ENCODE measurements around the gene ASPSCR1. TPM values are rescaled to one million over a fixed set of nuclear protein-coding genes. Genes with fewer than 3 reads are reported as not detected.

The ASPSCR1 gene
- total RNA-seq, 1 donor from 2014 or later, result 50.0 TPM

DNA sequence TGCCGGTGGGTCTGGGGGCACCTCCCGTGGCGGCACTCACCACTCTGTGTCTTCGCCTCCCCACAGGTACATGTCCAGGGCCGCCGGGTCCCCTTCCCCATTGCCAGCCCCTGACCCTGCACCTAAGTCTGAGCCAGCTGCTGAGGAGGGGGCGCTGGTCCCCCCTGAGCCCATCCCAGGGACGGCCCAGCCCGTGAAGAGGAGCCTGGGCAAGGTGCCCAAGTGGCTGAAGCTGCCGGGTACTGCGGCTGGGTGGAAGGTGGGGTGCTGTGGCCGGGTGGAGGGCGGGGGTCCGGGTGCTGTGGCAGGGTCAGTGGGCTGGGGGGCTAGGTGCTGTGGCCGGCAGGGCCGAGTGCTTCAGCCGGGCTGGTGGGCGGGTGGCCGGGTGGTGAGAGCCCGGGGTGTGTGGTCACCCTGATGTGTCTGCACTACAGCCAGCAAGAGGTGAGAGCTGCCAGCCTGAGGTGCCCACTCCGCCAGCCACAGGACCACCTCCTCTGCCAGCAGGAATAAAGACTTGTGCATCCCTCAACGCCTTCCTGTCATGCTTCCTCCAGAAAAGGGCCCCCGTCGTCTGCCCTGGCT, 39.5 kb downstream of the ASPSCR1 start:
- no peak overlapping the region for H3K27ac Mint-ChIP-seq
- intact Hi-C loops (cut with micrococcal nuclease), result no loop called here
- TF ChIP-seq, protein P1, sequence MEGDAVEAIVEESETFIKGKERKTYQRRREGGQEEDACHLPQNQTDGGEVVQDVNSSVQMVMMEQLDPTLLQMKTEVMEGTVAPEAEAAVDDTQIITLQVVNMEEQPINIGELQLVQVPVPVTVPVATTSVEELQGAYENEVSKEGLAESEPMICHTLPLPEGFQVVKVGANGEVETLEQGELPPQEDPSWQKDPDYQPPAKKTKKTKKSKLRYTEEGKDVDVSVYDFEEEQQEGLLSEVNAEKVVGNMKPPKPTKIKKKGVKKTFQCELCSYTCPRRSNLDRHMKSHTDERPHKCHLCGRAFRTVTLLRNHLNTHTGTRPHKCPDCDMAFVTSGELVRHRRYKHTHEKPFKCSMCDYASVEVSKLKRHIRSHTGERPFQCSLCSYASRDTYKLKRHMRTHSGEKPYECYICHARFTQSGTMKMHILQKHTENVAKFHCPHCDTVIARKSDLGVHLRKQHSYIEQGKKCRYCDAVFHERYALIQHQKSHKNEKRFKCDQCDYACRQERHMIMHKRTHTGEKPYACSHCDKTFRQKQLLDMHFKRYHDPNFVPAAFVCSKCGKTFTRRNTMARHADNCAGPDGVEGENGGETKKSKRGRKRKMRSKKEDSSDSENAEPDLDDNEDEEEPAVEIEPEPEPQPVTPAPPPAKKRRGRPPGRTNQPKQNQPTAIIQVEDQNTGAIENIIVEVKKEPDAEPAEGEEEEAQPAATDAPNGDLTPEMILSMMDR (IDR thresholded peaks at IDR 0.05), result no peak
- peaks cover 4% of the 10 kb centered on the region for H3K36me3 Mint-ChIP-seq (ENCODE audit: low read depth)
- DNase-seq (no peak), ATAC-seq (ENCODE audit: low read depth) (no peak)
- ChIA-PET POLR2A (no interaction called here), CTCF (interaction anchor here (1.8 kb wide), 1 partner anchor 57 kb away, joined by 7 read pairs; no protein-coding TSS in a partner anchor)
- H3K4me3 Mint-ChIP-seq, result no peak overlapping the region
- no peaks in the 10 kb centered on the region for H3K27me3 Mint-ChIP-seq
- H3K4me1 Mint-ChIP-seq, result peaks cover 12% of the 10 kb centered on the region
- no peaks in the 10 kb centered on the region for H3K9me3 Mint-ChIP-seq

DNA sequence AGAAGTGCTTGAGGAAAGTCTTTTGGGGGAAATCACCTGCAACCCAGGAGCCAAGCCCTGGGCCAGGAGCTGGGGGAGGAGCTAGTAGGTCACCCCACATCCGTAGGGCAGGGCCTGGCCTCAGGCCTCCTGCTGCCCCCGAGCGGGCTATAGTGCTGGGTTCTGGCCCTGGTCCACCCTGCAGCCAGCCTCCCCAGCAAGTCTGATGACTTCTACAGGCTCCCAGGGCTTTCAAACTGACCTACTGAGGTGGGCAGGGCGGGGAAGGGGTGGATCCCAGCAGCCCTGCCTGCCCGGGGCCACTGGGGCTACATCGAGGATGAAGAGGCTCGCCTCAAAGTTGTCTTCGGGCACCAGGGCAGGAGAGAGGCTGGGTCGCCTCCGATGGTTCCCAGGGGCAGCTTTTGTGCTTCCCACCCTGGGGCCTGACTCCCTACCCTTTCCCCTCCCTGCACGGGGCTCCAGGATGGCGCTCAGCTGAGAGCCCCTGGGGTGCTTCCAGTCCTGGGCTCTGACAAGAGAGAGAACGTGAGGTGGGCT, 40.3 kb downstream of the ASPSCR1 start:
- POLR2A ChIA-PET, result no interaction called here
- CTCF ChIA-PET, result interaction anchor here (1.8 kb wide), 1 partner anchor 58 kb away, joined by 7 read pairs; no protein-coding TSS in a partner anchor
- H3K4me3 Mint-ChIP-seq, result no peak overlapping the region
- H3K4me1 Mint-ChIP-seq, result peaks cover 13% of the 10 kb centered on the region
- TF ChIP-seq, protein P1 (IDR thresholded peaks at IDR 0.05), result no peak
- no peak for ATAC-seq (ENCODE audit: low read depth)
- no peaks in the 10 kb centered on the region for H3K9me3 Mint-ChIP-seq
- H3K36me3 Mint-ChIP-seq (ENCODE audit: low read depth), result peaks cover 4% of the 10 kb centered on the region
- no peaks in the 10 kb centered on the region for H3K27me3 Mint-ChIP-seq
- H3K27ac Mint-ChIP-seq, result no peak overlapping the region
- intact Hi-C loops (cut with micrococcal nuclease), result no loop called here
- DNase-seq, result no peak

DNA sequence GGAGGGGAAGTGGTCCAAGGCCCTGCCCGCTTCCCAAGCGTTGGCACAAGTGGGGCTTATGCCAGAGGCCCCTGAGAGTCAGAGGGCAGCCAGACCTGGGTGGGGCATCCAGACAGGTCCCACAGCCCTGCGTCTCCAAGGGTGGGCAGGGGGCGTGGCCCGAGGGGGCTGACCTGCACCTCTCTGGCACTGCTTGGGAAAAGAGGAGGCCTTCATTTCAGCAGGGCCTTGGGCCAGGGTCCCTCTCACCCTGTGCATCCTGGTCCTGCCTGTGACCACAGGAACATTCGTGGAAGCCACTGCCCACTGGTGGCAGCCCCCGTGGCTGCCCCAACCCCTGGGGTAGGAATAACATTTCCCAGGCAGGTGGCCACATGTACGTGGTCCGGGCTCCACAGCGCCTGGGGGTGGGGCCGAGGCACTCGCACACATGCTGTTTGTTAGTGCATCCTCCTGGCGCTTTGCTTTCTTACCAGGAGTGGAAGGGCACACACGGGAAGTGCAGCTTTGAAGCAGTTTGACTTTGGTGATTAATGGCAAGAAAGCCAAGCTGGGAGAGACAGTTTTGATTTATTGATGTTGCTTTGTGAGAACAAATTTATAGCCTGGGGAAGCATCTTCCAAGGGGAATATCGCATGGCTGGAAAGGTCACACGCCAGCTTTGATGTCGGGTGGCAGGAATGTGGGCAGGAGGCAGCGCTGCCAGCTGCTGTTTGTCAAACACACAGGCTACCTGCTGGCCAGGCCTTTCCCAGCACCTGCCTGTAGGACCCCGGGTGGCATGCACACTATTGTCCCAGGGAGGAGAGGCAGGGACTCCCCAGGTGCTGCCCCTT, 40.9 kb downstream of the ASPSCR1 start:
- Mint-ChIP-seq H3K4me3 (no peak overlapping the region), H3K9me3 (no peaks in the 10 kb centered on the region), H3K27ac (no peak overlapping the region), H3K36me3 (ENCODE audit: low read depth) (peaks cover 4% of the 10 kb centered on the region), H3K4me1 (peaks cover 15% of the 10 kb centered on the region), H3K27me3 (no peaks in the 10 kb centered on the region)
- DNase-seq (no peak), ATAC-seq (ENCODE audit: low read depth) (no peak)
- intact Hi-C loops (cut with micrococcal nuclease), result no loop called here
- ChIA-PET CTCF (interaction anchor here (1.8 kb wide), 1 partner anchor 59 kb away, joined by 7 read pairs; no protein-coding TSS in a partner anchor), POLR2A (no interaction called here)
- TF ChIP-seq, protein P1 (IDR thresholded peaks at IDR 0.05), result no peak

DNA sequence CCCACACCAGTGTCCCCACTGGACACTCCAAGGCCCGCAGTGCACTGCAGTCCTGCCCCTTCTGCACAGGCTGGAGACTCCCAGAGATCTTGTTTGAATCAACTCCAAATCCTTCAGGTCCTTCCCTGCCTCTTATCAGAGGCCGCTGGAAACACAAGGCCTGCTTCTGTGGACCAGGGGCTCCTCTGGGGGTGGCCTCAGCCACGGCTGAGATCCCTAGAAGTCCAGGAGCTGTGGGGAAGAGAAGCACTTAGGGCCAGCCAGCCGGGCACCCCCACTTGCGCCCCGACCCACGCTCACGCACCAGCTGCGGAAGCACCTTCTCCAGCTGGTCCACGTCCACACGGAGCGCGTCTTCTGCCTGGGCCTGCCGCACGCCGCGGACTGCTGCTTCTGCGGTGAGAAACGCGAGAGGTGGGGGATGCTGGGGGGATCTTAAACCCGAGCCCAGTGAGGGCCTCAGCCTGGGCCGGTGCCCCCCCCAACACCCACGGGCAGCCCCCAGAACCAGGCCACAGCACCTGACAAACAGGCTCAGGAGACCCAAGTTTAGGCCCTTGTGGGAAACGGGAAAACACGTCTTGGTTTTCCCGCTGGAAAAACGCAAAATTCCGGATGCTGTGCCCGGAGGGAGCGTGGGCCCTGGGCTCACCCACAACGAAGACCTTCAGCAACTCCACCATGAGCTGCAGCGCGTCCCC, 41.7 kb downstream of the ASPSCR1 start:
- intact Hi-C loops (cut with micrococcal nuclease), result no loop called here
- CTCF ChIA-PET, result interaction anchor here (1.0 to 5.9 kb wide), 4 partner anchors 10 to 183 kb away, joined by 3 to 59 read pairs (median 3); no protein-coding TSS in a partner anchor
- ATAC-seq (ENCODE audit: low read depth) (no peak), DNase-seq (no peak)
- TF ChIP-seq, protein P1 (IDR thresholded peaks at IDR 0.05), result no peak
- Mint-ChIP-seq H3K27me3 (no peaks in the 10 kb centered on the region), H3K27ac (no peak overlapping the region), H3K9me3 (no peaks in the 10 kb centered on the region), H3K4me3 (no peak overlapping the region), H3K36me3 (ENCODE audit: low read depth) (peaks cover 4% of the 10 kb centered on the region), H3K4me1 (peaks cover 22% of the 10 kb centered on the region)
- POLR2A ChIA-PET, result interaction anchor here (0.8 to 1.2 kb wide), 2 partner anchors 22 to 41 kb away, joined by 3 read pairs; no protein-coding TSS in a partner anchor

Data from activated B cell treated with CpG ODN at 0.5 μM for 24 hours (primary cell).